ENCODE data around the gene MAFG. TPM values are rescaled to one million over a fixed set of nuclear protein-coding genes. Genes with fewer than 3 reads are reported as not detected.

MAFG gene
- total RNA-seq, 1 experiment from 2014 or later: 45.2 TPM

DNA sequence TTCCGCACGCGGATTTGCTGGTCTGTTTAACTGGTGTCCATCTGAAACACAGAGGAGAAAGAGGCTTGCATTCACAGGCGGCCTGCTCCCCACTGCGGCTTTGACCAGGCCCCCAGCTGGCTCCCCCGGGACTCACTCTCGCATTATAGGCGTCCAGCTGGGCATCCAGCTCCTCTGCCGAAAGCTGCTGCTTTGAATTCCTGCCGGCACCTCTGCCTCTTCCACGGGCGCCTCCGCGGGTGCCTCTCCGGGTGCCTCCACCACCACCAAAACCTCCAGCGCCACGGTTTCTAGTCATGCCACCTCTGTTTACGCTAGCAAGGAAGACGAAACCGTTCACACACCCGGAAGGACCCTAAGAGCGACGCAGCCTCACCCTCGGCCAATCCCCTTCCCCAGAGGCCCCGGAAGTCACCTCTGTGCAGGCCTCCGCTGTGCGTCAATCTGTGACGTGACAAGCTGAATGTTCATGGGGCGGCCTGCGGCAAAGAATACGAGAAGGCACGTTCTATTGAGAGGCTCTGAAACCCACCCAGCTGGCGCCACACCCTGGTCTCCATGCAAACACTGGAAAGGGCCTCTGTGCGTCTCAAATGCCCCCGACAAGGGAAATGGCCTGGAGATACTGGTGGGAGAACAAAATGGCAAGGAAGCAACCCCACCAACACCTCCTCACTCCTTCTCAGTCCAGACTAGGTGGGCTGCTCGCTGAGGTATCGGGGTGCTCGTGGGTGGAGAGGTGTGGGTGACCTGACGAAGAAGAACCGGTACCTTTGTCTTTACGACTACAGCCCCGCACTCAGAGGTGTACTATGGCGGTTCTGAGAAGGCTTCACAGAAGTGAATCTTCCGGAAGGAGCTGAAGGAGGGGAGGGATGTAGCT, 39.2 kb downstream of the MAFG start:
- DNase-seq (ENCODE audit: low read depth): no peak
- in situ Hi-C loops (cut with HindIII; ENCODE audit: low pct_unique_long_range_greater_than_20kb, low sequenced_read_pairs): no loop called here

- in situ Hi-C loops (cut with HindIII; ENCODE audit: low pct_unique_long_range_greater_than_20kb, low sequenced_read_pairs): no loop called here
- peak; percentile 93 for DNase-seq (ENCODE audit: low read depth)
These were observed 41.5 kb downstream of the MAFG start for GRCh38 chr17:81885869-81886548.

- DNase-seq (ENCODE audit: low read depth): no peak
- in situ Hi-C loops (cut with HindIII; ENCODE audit: low pct_unique_long_range_greater_than_20kb, low sequenced_read_pairs): no loop called here
These were observed 42.1 kb downstream of the MAFG start for GRCh38 chr17:81885454-81885853.

DNA sequence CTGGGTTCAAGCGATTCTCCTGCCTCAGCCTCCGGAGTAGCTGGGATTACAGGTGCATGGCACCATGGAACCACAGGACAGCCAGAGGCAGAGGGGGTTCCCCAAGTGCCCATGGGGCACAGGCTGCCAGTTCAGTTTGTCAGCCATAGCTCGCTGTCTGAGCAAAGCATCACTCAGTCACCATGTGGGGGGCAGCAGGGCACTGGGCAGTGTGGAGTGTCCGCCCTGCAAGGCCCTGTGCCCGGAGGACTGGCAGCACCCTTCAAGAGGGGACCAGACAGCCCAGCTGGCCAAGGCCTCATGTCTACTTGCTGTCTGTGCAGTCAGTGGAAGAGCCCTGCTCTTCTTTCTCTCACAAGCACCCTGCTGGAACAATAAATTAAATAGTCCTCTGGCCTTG, 42.6 kb downstream of the MAFG start:
- in situ Hi-C loops (cut with HindIII; ENCODE audit: low pct_unique_long_range_greater_than_20kb, low sequenced_read_pairs): no loop called here

GRCh38 chr17:81884520-81884919, 43.0 kb downstream of the MAFG start:
- DNase-seq (ENCODE audit: low read depth): no peak
- in situ Hi-C loops (cut with HindIII; ENCODE audit: low pct_unique_long_range_greater_than_20kb, low sequenced_read_pairs): no loop called here

More for the DNA sequence above, 42.6 kb downstream of the MAFG start:
- no peak for DNase-seq (ENCODE audit: low read depth)

GRCh38 chr17:81879121-81879520, 48.4 kb downstream of the MAFG start:
- no peak for DNase-seq (ENCODE audit: low read depth)
- in situ Hi-C loops (cut with HindIII; ENCODE audit: low pct_unique_long_range_greater_than_20kb, low sequenced_read_pairs): no loop called here

DNA sequence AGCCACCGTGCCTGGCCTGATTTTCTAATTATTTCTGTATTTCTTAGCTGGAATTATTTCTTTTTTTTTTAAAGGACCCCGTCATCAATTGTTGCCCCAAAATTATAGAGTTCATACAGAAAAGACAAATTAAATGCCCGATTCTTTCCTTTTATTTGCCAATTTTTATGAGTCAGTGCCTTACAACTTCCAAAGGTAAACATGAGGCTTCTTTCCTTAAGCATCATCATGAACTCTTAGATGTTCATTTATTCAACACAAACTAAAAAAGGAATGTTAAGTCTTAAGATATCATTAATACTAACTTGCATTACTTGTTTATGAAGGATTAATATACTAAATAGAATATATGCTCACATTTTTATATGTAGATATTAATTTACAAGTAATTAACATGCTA, 49.2 kb downstream of the MAFG start:
- DNase-seq (ENCODE audit: low read depth): no peak
- in situ Hi-C loops (cut with HindIII; ENCODE audit: low pct_unique_long_range_greater_than_20kb, low sequenced_read_pairs): no loop called here

DNA sequence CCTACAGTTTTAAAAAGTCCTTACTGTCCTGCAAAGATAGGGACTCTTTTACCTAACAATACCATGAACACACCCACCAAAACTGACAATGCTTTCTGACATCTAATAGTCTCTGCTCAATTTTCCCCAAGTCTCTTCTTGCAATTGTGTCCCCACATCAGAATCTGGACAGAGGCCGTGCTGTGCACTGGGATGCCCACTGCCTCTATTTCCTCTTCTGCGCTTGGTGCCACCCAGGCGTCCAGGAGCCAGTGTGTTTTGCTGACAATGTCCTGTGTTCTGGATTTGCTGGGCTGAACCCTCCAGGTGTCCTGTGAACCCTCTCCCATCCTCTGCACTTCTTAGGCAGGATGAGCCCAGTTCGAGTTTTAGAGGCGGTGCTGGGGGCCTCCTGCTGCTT, 50.0 kb downstream of the MAFG start:
- DNase-seq (ENCODE audit: low read depth): no peak
- in situ Hi-C loops (cut with HindIII; ENCODE audit: low pct_unique_long_range_greater_than_20kb, low sequenced_read_pairs): no loop called here

- peak; percentile 80 for DNase-seq (ENCODE audit: low read depth)
- in situ Hi-C loops (cut with HindIII; ENCODE audit: low pct_unique_long_range_greater_than_20kb, low sequenced_read_pairs): no loop called here
These were observed 55.9 kb downstream of the MAFG start for GRCh38 chr17:81871387-81872230.

- in situ Hi-C loops (cut with HindIII; ENCODE audit: low pct_unique_long_range_greater_than_20kb, low sequenced_read_pairs): no loop called here
- no peak for DNase-seq (ENCODE audit: low read depth)
These were observed 56.6 kb downstream of the MAFG start, which contains the start of gene ARHGDIA for GRCh38 chr17:81870981-81871386. Gene ARHGDIA, minus strand, starts transcription at chr17:81871337. Its CDS starts 1,407 bp downstream, at chr17:81869930.

- DNase-seq (ENCODE audit: low read depth): peak; percentile 56
These were observed 57.2 kb downstream of the MAFG start for GRCh38 chr17:81870131-81870980.

DNA sequence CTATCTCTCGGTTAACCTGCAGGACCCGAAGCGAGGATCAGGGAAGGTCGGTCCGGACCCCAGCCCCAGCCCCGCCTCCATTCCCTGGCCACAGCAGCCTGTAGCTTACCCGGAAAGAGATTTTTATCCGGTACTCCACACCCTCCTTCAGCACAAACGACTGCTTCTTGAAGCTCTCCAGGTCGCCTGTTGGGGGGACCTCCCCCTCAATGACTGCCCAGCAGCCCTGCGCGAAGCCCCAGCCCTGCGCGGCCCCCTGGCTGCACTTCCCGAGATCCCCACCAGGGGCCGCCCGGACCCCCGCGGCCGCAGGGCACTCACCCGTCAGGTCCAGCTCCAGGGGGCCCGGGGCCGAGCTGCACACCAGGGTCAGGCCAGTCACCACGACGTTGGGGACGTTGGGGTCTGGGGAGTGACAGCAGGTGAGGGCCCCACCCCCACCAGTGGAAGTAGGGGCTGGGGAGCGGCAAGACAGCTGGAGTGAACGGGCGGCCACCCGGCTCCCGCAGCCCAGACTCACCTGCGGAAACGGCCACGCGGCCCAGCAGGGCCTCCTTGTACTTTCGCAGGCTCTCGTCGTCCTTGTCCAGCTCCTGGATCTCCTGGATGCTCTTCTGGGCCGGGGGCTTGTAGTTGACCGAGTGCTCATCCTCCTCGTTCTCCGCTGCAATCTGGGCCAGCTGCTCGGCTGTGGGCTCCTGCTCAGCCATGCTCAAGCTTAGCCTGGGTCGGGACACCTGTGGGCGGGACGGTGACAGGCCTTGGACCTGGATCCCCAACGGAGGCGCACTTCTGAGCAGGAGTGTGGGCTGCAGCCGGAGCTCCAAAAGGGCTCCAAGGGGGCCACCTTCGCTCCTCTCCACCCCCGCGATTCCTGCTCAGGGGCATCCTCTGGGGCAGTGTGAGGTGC, 58.1 kb downstream of the MAFG start:
- DNase-seq (ENCODE audit: low read depth): peak; percentile 58
- in situ Hi-C loops (cut with HindIII; ENCODE audit: low pct_unique_long_range_greater_than_20kb, low sequenced_read_pairs): no loop called here

More at GRCh38 chr17:81870131-81870980, 57.2 kb downstream of the MAFG start:
- in situ Hi-C loops (cut with HindIII; ENCODE audit: low pct_unique_long_range_greater_than_20kb, low sequenced_read_pairs): no loop called here

DNA sequence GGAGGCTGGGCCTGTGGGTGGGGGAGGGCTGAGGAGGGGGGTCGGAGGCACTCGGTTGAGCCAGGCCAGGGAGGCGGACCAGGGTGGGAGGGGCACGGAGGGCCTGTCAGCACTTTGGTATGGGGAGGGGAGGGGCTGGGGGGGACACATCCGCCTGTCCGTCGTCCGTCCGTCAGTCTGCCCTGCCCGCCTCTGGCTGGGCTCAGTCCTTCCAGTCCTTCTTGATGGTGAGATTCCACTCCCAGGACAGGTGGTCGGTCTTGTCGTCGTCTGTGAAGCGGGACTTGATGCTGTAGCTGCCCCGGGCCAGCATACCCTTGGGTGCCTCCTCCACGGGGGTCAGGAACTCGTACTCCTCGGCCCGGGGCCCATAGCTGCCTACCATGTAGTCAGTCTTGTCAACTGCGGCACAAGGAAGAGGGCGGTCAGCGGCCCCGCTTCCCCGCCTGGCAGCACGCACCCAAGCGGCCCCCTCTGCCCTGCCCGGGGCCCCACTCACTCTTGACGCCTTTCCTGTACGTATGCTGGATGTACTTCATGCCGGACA, 58.8 kb downstream of the MAFG start:
- DNase-seq (ENCODE audit: low read depth): peak; percentile 79
- in situ Hi-C loops (cut with HindIII; ENCODE audit: low pct_unique_long_range_greater_than_20kb, low sequenced_read_pairs): no loop called here

Data from Caki2 (cell line).